ENCODE measurements around the gene DNAH17.

GRCh38 chr17:78397681-78398101, 179.5 kb downstream of the DNAH17 start:
- TF ChIP-seq CTCF (IDR thresholded peaks at IDR 0.05) (no peak), ZFX (IDR thresholded peaks at IDR 0.05; ENCODE audit: borderline replicate concordance) (no peak)

Measured in 22Rv1 (cell line).